K562 (cell line): Measurements from ENCODE around the gene CREB3L4. TPM values are rescaled to one million over a fixed set of nuclear protein-coding genes. Genes with fewer than 3 reads are reported as not detected.

ENCODE experiments used
- FOXM1 ChIP-seq, 2 experiments: fragments of 450-650 bp in 1 of 2; sonication (generic) in 1 of 2; formaldehyde crosslinking in 1 of 2; IDR thresholded peaks; 2 replicates each; pipeline versions ENCODE4 v1.6.1 to v1.9.0; 2017 to 2022; ENCODE audit warnings: low read depth in 2 of 2, mild to moderate bottlenecking in 2 of 2, missing genetic modification reagents in 1 of 2, moderate library complexity in 1 of 2
- HDGF ChIP-seq: fragments of 450-650 bp; IDR thresholded peaks from 2 replicates; pipeline ENCODE4 v1.6.1; 2016
- JUND ChIP-seq, 2 experiments: IDR thresholded peaks; 2 replicates in 1 of 2; 3 replicates in 1 of 2; pipeline ENCODE4 v1.6.1; 2011; ENCODE audit warnings: borderline replicate concordance in 2 of 2, low read depth in 2 of 2, low read length in 2 of 2, improper control_type of control experiment in 1 of 2, missing biosample characterization in 1 of 2, missing genetic modification characterization in 1 of 2, missing genetic modification reagents in 1 of 2
- LCOR ChIP-seq: sonication (generic); formaldehyde crosslinking; IDR thresholded peaks from 2 replicates; pipeline ENCODE4 v1.8.0; 2022; ENCODE audit warnings: mild to moderate bottlenecking, missing genetic modification reagents
- MIER1 ChIP-seq: fragments of 450-650 bp; IDR thresholded peaks from 2 replicates; pipeline ENCODE4 v1.6.1; 2016; ENCODE audit warnings: antibody characterized with exemption, mild to moderate bottlenecking, low read depth
- MXI1 ChIP-seq: IDR thresholded peaks from 2 replicates; pipeline ENCODE4 v1.6.1; 2011; ENCODE audit warnings: low read depth, mild to moderate bottlenecking, improper control_type of control experiment, low read length
- NFATC3 ChIP-seq: fragments of 450-650 bp; IDR thresholded peaks from 2 replicates; pipeline ENCODE4 v1.6.1; 2017; ENCODE audit warnings: mild to moderate bottlenecking
- POLR2G ChIP-seq: fragments of 200-400 bp; formaldehyde crosslinking; IDR thresholded peaks from 2 replicates; pipeline ENCODE4 v1.6.1; 2017; ENCODE audit warnings: low read depth, mild to moderate bottlenecking, antibody characterized with exemption, low read length, moderate library complexity
- RBFOX2 ChIP-seq: fragments of 200-400 bp; formaldehyde crosslinking; IDR thresholded peaks from 2 replicates; pipeline ENCODE4 v1.6.1; 2017; ENCODE audit warnings: low read depth, mild to moderate bottlenecking, low read length, moderate library complexity
- TCF7L2 ChIP-seq: fragments of 150-350 bp; IDR thresholded peaks from 2 replicates; pipeline ENCODE4 v1.6.1; 2016; ENCODE audit warnings: low read depth, mild to moderate bottlenecking, low read length, moderate library complexity
- TFAP4 ChIP-seq: sonication (generic); formaldehyde crosslinking; IDR thresholded peaks from 2 replicates; pipeline ENCODE4 v1.8.0; 2022; ENCODE audit warnings: missing genetic modification reagents, mild to moderate bottlenecking, moderate library complexity, borderline replicate concordance
- ZNF124 ChIP-seq: sonication (generic); formaldehyde crosslinking; IDR thresholded peaks from 2 replicates; pipeline ENCODE4 v1.8.1; 2022; ENCODE audit warnings: missing genetic modification reagents
- polyA plus RNA-seq, 8 experiments: library from polyadenylated mRNA; depleted of rRNA in 4 of 8; stranded (reverse) in 5 of 8; unstranded in 3 of 8; fragments of >200 nt; fragmentation: Nextera tagmentation in 2 of 8; fragmentation: Illumina TruSeq in 1 of 8; extraction: Ambion mirVana in 2 of 8; extraction: Trizol in 1 of 8; gene quantifications; 2 replicates each; pipeline versions ENCODE4 v1.2.1 to v1.2.3, GENCODE V29; 2011 to 2014; ENCODE audit warnings: inconsistent platforms in 1 of 8, missing spikeins in 1 of 8
- total RNA-seq, 7 experiments: library from RNA; depleted of rRNA in 6 of 7; stranded (reverse); fragments of >200 nt in 6 of 7; fragmentation: Illumina TruSeq in 2 of 7; extraction: Trizol in 2 of 7; gene quantifications; 2 replicates each; pipeline versions ENCODE4 v1.2.1 to v1.2.3, GENCODE V29; 2011 to 2021; ENCODE audit warnings: low replicate concordance in 1 of 7

CREB3L4 gene
- total and polyA plus RNA-seq, 9 of the 15 experiments (the other 6 are each of a cell fraction or from before 2014, with no cell fraction given): 9.9 to 18.6 (median 13.9) TPM

- TF ChIP-seq JUND (IDR thresholded peaks at IDR 0.05; ENCODE audit: borderline replicate concordance, low read depth, low read length) (no peak), JUND (tag; IDR thresholded peaks at IDR 0.05; ENCODE audit: borderline replicate concordance, low read depth, low read length) (peak; percentile 35; the same call in 1 of the 3 replicates), TCF7L2 (no peak), HDGF (no peak), MIER1 (no peak), POLR2G (peak; percentile 52), TFAP4 (peak; percentile 14; the same call in 1 of the 2 replicates), LCOR (CRISPR knock-in tag) (no peak), MXI1 (no peak), RBFOX2 (peak; percentile 49; the same call in 1 of the 2 replicates), FOXM1 (IDR thresholded peaks at IDR 0.05; ENCODE audit: low read depth) (no peak), FOXM1 (CRISPR knock-in tag; IDR thresholded peaks at IDR 0.05; ENCODE audit: low read depth) (no peak), ZNF124 (CRISPR knock-in tag) (no peak), NFATC3 (no peak)
These were observed 23.5 kb upstream of the CREB3L4 start (continued) for GRCh38 chr1:153944005-153944826.
